Upper lobe of left lung (tissue), 4 donors: ENCODE results near the gene IGFBP6.

Experiments
- CTCF ChIP-seq, 6 experiments: fragments of 450-650 bp in 4 of 6; fragments of 200-600 bp in 2 of 6; sonication (generic) in 2 of 6; IDR thresholded peaks; one replicate each; pipeline ENCODE4 v1.5.1; 2016 to 2019; ENCODE audit warnings: antibody characterized with exemption in 6 of 6
- EP300 ChIP-seq, 4 donors: sonication (generic); formaldehyde crosslinking; IDR thresholded peaks; one replicate each; pipeline ENCODE4 v1.5.1; 2017; ENCODE audit warnings: antibody characterized with exemption in 4 of 4, control low read depth in 2 of 4
- POLR2A ChIP-seq, 4 donors: fragments of 450-650 bp; IDR thresholded peaks; one replicate each; pipeline ENCODE4 v1.5.1; 2016 to 2017; ENCODE audit warnings: antibody characterized with exemption in 4 of 4, mild to moderate bottlenecking in 2 of 4
- POLR2AphosphoS5 ChIP-seq, 2 donors: sonication (generic); formaldehyde crosslinking; IDR thresholded peaks; one replicate each; pipeline ENCODE4 v1.5.1; 2017; ENCODE audit warnings: antibody characterized with exemption in 2 of 2

DNA sequence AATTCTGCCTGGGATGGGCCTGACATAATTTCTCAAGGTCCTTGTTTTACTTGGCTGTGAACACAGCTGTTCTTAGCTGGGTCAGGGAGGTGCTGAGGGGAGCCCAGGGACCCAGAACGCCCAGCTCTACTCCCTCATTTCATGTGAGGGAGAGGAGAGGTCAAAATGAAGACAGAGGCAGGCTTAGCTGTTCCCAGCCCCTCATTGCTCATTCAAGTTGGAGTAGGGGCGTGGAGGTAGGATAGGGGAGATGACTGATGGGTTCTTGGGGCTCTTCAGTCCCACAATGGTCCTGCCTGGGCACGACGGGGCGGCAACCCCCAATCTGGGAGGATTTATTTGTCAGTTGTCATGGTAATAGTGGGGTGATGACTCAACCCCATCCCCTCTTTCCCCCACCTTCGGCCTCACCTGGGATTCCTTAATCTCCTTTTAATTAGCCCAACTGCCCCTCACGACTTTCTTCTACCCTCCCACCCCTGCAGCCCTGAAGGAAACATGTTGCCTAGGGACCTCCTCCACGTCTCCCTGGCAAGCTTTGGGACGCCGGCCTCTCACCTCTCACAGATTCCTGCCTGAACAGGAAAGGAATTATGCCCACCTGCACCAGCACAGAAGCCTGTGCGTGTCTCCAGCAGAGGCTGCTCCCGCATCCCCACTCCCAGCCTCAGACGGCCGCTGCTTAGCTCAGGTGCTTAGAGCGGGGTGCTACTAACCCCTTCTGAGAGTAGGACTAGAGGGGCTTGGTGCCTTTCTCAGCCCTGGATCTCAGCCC lies 28.5 kb upstream of the IGFBP6 start:
- TF ChIP-seq CTCF (IDR thresholded peaks at IDR 0.05) (no peak), POLR2AphosphoS5 (IDR thresholded peaks at IDR 0.05) (no peak), POLR2A (IDR thresholded peaks at IDR 0.05) (no peak), EP300 (IDR thresholded peaks at IDR 0.05) (no peak)
